GM18526 (cell line): Measurements from ENCODE around the gene PNN.

Experiments
- POLR2A ChIP-seq: IDR thresholded peaks from 3 replicates; pipeline ENCODE4 v1.6.1; 2011; ENCODE audit not compliant: insufficient read length; ENCODE audit errors: extremely low read depth

PNN gene

GRCh38 chr14:39174560-39175444, at the start of gene PNN:
Gene PNN (plus strand): TSS chr14:39175254. CDS start chr14:39175280, 26 bp downstream.
- peak; percentile 89 for TF ChIP-seq POLR2A

- TF ChIP-seq POLR2A: no peak
Measured at GRCh38 chr14:39138440-39138839, 36.6 kb upstream of the PNN start.

DNA sequence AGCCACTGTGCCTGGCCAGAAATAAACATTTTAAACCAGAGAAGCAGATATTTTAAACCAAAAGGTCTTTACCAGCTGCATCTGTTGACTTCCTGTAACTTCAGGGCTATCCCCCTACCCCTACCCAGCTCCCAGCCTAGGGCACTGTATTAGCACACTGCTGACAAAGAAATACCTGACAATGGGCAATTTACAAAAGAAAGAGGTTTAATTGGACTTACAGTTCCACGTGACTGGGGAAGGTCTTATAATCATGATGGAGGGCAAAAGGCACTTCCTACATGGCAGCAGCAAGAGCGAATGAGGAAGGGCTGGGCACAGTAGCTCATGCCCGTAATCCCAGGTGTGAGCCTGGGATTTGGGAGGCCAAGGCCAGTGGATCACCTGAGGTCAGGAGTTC, 34.9 kb upstream of the PNN start:
- TF ChIP-seq POLR2A: no peak

GRCh38 chr14:39145266-39145966, 29.6 kb upstream of the PNN start:
- no peak for TF ChIP-seq POLR2A

- no peak for TF ChIP-seq POLR2A
Measured at GRCh38 chr14:39154594-39155189, 20.4 kb upstream of the PNN start.

- TF ChIP-seq POLR2A: no peak
Measured at GRCh38 chr14:39157491-39157890, 17.6 kb upstream of the PNN start.

GRCh38 chr14:39158222-39158858, 16.7 kb upstream of the PNN start:
- TF ChIP-seq POLR2A: no peak

GRCh38 chr14:39160494-39160893, 14.6 kb upstream of the PNN start:
- TF ChIP-seq POLR2A: no peak

DNA sequence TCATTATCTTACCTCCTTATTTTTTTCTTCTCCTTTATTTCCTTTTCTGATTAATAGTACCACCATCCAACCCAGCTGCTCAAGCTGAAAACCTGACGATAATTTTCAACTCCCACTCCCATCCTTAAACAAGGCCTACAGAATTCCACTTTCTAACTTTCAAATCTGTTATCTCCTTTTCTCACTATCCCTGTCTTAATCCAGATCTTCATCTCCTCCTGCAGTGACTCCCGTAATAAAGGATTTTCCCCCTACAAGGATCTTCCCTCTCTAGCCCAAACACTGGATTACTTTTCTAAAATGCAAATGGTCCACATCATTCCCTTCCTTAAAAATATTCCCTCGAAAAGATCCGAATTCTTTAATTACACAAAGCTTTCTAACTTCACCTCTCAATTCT, 6.5 kb upstream of the PNN start:
- TF ChIP-seq POLR2A: no peak

DNA sequence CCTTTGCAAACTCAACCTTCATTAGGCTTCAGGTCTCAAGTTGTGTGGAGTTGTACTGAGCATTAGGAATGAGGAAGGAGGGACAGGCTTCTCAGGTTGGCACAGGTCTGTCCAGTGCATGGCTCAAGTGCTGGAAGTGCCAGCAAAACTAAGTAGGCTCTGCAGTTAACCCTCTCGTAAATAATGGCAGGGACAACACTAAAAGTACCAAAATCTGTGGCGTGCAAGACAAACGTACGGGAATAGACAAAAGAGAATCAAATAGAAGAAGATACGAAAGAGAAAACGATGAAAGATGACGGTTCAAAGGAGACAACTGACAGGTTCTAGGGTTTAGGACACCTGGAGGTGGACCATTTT, 5.5 kb upstream of the PNN start:
- no peak for TF ChIP-seq POLR2A

GRCh38 chr14:39173198-39173597, 1.9 kb upstream of the PNN start:
- TF ChIP-seq POLR2A: no peak

GRCh38 chr14:39175445-39176262, 600 bp downstream of the PNN start:
- TF ChIP-seq POLR2A: no peak

GRCh38 chr14:39176263-39177167, 1.5 kb downstream of the PNN start:
- no peak for TF ChIP-seq POLR2A

GRCh38 chr14:39177168-39177545, 2.1 kb downstream of the PNN start:
- no peak for TF ChIP-seq POLR2A
